Measurements from ENCODE around the gene POGZ. TPM values are rescaled to one million over a fixed set of nuclear protein-coding genes. Genes with fewer than 3 reads are reported as not detected.

POGZ gene
- total RNA-seq, 1 experiment from 2014 or later: 80.6 TPM

GRCh38 chr1:151482017-151482416 lies 22.7 kb upstream of the POGZ start:
- ChIA-PET RAD21 (ENCODE audit: low non-redundant PET in 1 of 2, low total read pairs in 2 of 2, uncharacterized antibody in 2 of 2, unreplicated experiment in 2 of 2) (no interaction called here), POLR2A (no interaction called here), CTCF (no interaction called here)
- H3K4me2 ChIP-seq (ENCODE audit: low read length): no peak overlapping the region
- no peak overlapping the region for H3K27ac ChIP-seq (ENCODE audit: low read depth, low read length)
- no peak overlapping the region for H3K9ac ChIP-seq (ENCODE audit: low read length)
- TF ChIP-seq JUND (IDR thresholded peaks at IDR 0.05) (no peak), YY1 (IDR thresholded peaks at IDR 0.05; ENCODE audit: extremely low read depth, insufficient replicate concordance, low read depth, low read length) (no peak), SP1 (IDR thresholded peaks at IDR 0.05; ENCODE audit: low read depth) (no peak)
- no peaks in the 10 kb centered on the region for H3K9me2 ChIP-seq (ENCODE audit: insufficient read depth)
- H2AFZ ChIP-seq (ENCODE audit: low read depth, low read length, poor library complexity, severe bottlenecking): no peak overlapping the region
- ATAC-seq (no peak), DNase-seq (ENCODE audit: low read depth, low spot score) (no peak)
- no peaks in the 10 kb centered on the region for H3K27me3 ChIP-seq (ENCODE audit: insufficient read depth, low read length)
- peaks cover 11 to 24% of the 10 kb centered on the region in 2 experiments for H3K4me1 ChIP-seq (ENCODE audit: control insufficient read depth in 1 of 2, insufficient read depth in 2 of 2, low read length in 2 of 2)
- no peaks in the 10 kb centered on the region for H3K36me3 ChIP-seq (ENCODE audit: control insufficient read depth in 1 of 2, insufficient read depth in 2 of 2, low read length in 2 of 2)
- H4K20me1 ChIP-seq (ENCODE audit: insufficient read depth): no peaks in the 10 kb centered on the region
- BruUV-seq (replicated peaks): no TSS peak
- intact Hi-C loops (cut with micrococcal nuclease): no loop called here
- H3K9me3 ChIP-seq (ENCODE audit: control insufficient read depth in 1 of 2, insufficient read depth in 1 of 2, low read depth in 1 of 2, low read length in 2 of 2): peaks cover 0 to 6% of the 10 kb centered on the region in 2 experiments; a peak in 2 of 4 replicates
- H3K4me3 ChIP-seq (replicated peaks in 1 of 2; ENCODE audit: low read depth in 1 of 2, low read length in 2 of 2): no peak overlapping the region
- H3K79me2 ChIP-seq (ENCODE audit: insufficient read depth, low read length): no peaks in the 10 kb centered on the region

- no peak overlapping the region for H3K9ac ChIP-seq (ENCODE audit: low read length)
- ATAC-seq (peak; percentile 81), DNase-seq (ENCODE audit: low read depth, low spot score) (no peak)
- peak overlapping the region in 1 of 2 experiments; percentile 7; a peak in 1 of 4 replicates for H3K4me3 ChIP-seq (replicated peaks in 1 of 2; ENCODE audit: low read depth in 1 of 2, low read length in 2 of 2)
- H2AFZ ChIP-seq (ENCODE audit: low read depth, low read length, poor library complexity, severe bottlenecking): peak overlapping the region; percentile 81
- peaks cover 11 to 29% of the 10 kb centered on the region in 2 experiments for H3K4me1 ChIP-seq (ENCODE audit: control insufficient read depth in 1 of 2, insufficient read depth in 2 of 2, low read length in 2 of 2)
- H3K36me3 ChIP-seq (ENCODE audit: control insufficient read depth in 1 of 2, insufficient read depth in 2 of 2, low read length in 2 of 2): no peaks in the 10 kb centered on the region
- no peaks in the 10 kb centered on the region for H3K27me3 ChIP-seq (ENCODE audit: insufficient read depth, low read length)
- peaks cover 0 to 6% of the 10 kb centered on the region in 2 experiments; a peak in 2 of 4 replicates for H3K9me3 ChIP-seq (ENCODE audit: control insufficient read depth in 1 of 2, insufficient read depth in 1 of 2, low read depth in 1 of 2, low read length in 2 of 2)
- CTCF ChIA-PET: interaction anchor here (0.6 to 1.1 kb wide), 2 partner anchors 14 to 256 kb away, joined by 4 read pairs; no protein-coding TSS in a partner anchor
- RAD21 ChIA-PET (ENCODE audit: low non-redundant PET in 1 of 2, low total read pairs in 2 of 2, uncharacterized antibody in 2 of 2, unreplicated experiment in 2 of 2): no interaction called here
- intact Hi-C loops (cut with micrococcal nuclease): no loop called here
- peak overlapping the region; percentile 63 for H3K4me2 ChIP-seq (ENCODE audit: low read length)
- POLR2A ChIA-PET: interaction anchor here (0.7 to 1.1 kb wide), 2 partner anchors 15 to 26 kb away, joined by 4 to 5 read pairs; no protein-coding TSS in a partner anchor
- H4K20me1 ChIP-seq (ENCODE audit: insufficient read depth): no peaks in the 10 kb centered on the region
- H3K9me2 ChIP-seq (ENCODE audit: insufficient read depth): no peaks in the 10 kb centered on the region
- no TSS peak for BruUV-seq (replicated peaks)
- peak overlapping the region; percentile 28; the same call in 1 of the 2 replicates for H3K27ac ChIP-seq (ENCODE audit: low read depth, low read length)
- no peaks in the 10 kb centered on the region for H3K79me2 ChIP-seq (ENCODE audit: insufficient read depth, low read length)
- TF ChIP-seq ATF3 (IDR thresholded peaks at IDR 0.05) (no peak), SRF (IDR thresholded peaks at IDR 0.05; ENCODE audit: low read depth) (no peak), SIN3A (IDR thresholded peaks at IDR 0.05; ENCODE audit: low read depth) (no peak), REST (IDR thresholded peaks at IDR 0.05; ENCODE audit: low read depth) (no peak), RAD21 (IDR thresholded peaks at IDR 0.05; ENCODE audit: low read depth) (peak; percentile 32; the same call in 1 of the 2 replicates), FOSL1 (IDR thresholded peaks at IDR 0.05; ENCODE audit: low read depth) (peak; percentile 47), CTCF (IDR thresholded peaks at IDR 0.05 in 2 of 3, conservative IDR thresholded peaks at IDR 0.05 in 1 of 3; ENCODE audit: borderline replicate concordance in 1 of 3, insufficient read depth in 1 of 3, low read depth in 2 of 3, low read length in 2 of 3) (no peak), CBX3 (IDR thresholded peaks at IDR 0.05; ENCODE audit: low read depth) (peak; percentile 54), MAX (IDR thresholded peaks at IDR 0.05) (no peak), ZNF274 (IDR thresholded peaks at IDR 0.05; ENCODE audit: low read depth, low read length) (no peak), CEBPB (IDR thresholded peaks at IDR 0.05; ENCODE audit: low read depth) (no peak), YY1 (IDR thresholded peaks at IDR 0.05; ENCODE audit: extremely low read depth, insufficient replicate concordance, low read depth, low read length) (no peak), JUND (IDR thresholded peaks at IDR 0.05) (0 out of 2 replicates have a peak, but pooled peaks have one; percentile 15), ELF1 (IDR thresholded peaks at IDR 0.05; ENCODE audit: borderline replicate concordance, low read depth) (no peak)
Measured at GRCh38 chr1:151479462-151479861, 20.2 kb upstream of the POGZ start.

Measured in HCT116 (cell line).